ENCODE results near the gene FRS2.

The FRS2 gene

DNA sequence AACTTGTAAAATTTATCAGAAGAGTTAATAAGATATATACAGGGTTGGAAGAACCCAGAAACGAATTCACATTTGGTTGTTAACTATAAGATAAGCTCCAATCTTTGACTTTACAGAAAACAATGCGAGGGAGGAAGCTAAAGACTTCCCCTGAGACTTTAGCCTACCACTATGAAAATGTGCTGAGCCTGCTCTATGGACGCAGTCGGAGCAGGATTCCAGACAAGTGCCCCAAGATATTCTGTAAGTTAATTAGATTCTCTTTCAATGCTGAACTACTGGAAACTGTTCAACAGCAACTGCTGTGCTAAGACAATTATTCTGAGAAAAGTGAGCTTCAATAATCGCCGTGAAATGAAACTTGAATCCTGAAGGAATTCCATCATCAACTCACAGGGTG is 148.9 kb downstream of the FRS2 start:
- TF ChIP-seq, protein P1, sequence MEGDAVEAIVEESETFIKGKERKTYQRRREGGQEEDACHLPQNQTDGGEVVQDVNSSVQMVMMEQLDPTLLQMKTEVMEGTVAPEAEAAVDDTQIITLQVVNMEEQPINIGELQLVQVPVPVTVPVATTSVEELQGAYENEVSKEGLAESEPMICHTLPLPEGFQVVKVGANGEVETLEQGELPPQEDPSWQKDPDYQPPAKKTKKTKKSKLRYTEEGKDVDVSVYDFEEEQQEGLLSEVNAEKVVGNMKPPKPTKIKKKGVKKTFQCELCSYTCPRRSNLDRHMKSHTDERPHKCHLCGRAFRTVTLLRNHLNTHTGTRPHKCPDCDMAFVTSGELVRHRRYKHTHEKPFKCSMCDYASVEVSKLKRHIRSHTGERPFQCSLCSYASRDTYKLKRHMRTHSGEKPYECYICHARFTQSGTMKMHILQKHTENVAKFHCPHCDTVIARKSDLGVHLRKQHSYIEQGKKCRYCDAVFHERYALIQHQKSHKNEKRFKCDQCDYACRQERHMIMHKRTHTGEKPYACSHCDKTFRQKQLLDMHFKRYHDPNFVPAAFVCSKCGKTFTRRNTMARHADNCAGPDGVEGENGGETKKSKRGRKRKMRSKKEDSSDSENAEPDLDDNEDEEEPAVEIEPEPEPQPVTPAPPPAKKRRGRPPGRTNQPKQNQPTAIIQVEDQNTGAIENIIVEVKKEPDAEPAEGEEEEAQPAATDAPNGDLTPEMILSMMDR (conservative IDR thresholded peaks at IDR 0.05; ENCODE audit: low read depth) = no peak
- CTCF ChIA-PET = interaction anchor here (1.1 to 1.3 kb wide), 2 partner anchors 10 to 18 kb away, joined by 3 to 5 read pairs; no protein-coding TSS in a partner anchor
- no peak for DNase-seq (ENCODE audit: low spot score)
- POLR2A ChIA-PET (ENCODE audit: low non-redundant PET) = no interaction called here
- H3K27ac ChIP-seq = no peak overlapping the region

DNA sequence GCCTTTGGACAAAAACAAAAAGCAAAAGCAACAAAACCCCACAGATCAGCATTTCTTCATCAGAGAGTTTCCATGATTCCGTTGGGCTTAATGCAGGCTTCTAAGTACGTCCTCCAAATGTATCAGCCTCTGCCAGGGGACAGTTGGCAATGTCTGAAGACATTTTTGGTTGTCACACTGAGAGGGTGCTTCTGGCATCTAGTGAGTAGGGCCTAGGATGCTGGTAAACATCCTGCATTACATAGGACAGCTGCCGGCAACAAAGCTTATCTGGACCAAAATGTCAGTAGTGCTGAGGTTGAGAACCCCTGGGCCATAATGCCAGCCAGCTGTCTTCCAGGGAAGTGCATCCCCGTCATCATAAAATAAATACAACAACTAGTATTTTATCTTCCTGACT is 149.9 kb downstream of the FRS2 start:
- ChIA-PET CTCF (interaction anchor here (0.6 kb wide), 1 partner anchor 80 kb away, joined by 3 read pairs; no protein-coding TSS in a partner anchor), POLR2A (ENCODE audit: low non-redundant PET) (no interaction called here)
- H3K27ac ChIP-seq = no peak overlapping the region
- DNase-seq (ENCODE audit: low spot score) = no peak
- TF ChIP-seq, protein P1 (conservative IDR thresholded peaks at IDR 0.05; ENCODE audit: low read depth) = no peak

DNA sequence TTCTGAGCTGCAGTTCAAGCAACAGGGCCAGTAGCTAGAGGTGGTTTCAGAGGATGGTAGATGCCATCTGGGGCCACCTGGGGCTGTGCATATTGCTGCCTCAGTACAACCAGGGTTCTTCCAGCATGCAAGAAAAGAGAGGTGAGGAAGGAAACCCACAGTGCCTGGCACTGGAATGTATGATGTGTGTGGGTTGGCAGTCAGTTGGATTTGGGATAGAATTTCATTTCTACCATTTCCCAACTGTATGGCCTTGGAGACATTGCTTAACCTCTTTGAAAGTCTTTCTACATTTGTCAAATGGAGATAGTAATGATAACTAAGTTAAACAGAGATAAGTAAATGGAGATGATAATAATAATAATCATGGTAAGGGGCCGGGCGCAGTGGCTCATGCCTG is 150.7 kb downstream of the FRS2 start:
- ChIA-PET POLR2A (ENCODE audit: low non-redundant PET) (no interaction called here), CTCF (no interaction called here)
- H3K27ac ChIP-seq = no peak overlapping the region
- DNase-seq (ENCODE audit: low spot score) = no peak
- TF ChIP-seq, protein P1 (conservative IDR thresholded peaks at IDR 0.05; ENCODE audit: low read depth) = no peak

DNA sequence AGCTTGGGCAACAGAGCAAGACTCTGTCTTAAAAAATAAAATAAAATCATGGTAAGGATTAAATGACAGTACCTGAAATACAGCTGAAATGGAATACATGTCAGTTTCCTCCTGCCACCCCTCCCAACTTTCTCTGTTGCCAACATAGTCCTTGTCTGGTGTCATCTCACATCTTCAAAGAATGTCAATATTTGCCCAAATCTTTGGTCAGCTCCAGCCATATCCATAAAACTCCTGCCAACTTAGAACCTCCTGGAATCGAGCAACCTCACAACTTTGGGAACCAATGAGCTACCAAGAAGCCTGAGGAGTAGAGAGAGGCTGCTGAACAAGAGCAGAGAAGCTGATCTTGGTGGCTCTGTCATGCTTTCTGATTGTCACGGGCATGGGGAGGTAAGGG is 151.4 kb downstream of the FRS2 start:
- ChIA-PET POLR2A (ENCODE audit: low non-redundant PET) (no interaction called here), CTCF (interaction anchor here (0.6 kb wide), 1 partner anchor 11 kb away, joined by 4 read pairs; no protein-coding TSS in a partner anchor)
- no peak overlapping the region for H3K27ac ChIP-seq
- TF ChIP-seq, protein P1 (conservative IDR thresholded peaks at IDR 0.05; ENCODE audit: low read depth) = no peak
- no peak for DNase-seq (ENCODE audit: low spot score)

DNA sequence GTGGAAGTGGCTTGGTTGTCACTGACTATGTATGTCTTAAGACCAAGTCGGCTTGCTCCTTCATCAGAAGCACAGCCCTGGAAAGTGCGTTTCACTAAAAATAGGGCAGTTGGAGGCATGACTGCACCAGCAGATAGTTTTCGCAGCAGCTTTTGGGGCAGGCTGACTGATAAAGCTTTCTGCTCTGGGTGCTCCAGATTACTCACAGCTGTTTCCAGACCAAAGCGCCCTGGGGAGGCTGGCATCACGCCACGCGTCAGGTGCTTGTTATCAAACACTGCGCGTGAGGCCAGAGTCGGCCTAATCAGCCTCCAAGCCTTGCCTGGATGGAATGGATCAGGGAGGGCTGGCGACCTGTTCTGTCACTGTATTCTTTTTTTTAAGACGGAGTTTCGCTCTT is 153.8 kb downstream of the FRS2 start:
- ChIA-PET CTCF (interaction anchor here (0.8 kb wide), 1 partner anchor 146 kb away, joined by 3 read pairs; no protein-coding TSS in a partner anchor), POLR2A (ENCODE audit: low non-redundant PET) (no interaction called here)
- TF ChIP-seq, protein P1 (conservative IDR thresholded peaks at IDR 0.05; ENCODE audit: low read depth) = no peak
- no peak for DNase-seq (ENCODE audit: low spot score)
- H3K27ac ChIP-seq = no peak overlapping the region

DNA sequence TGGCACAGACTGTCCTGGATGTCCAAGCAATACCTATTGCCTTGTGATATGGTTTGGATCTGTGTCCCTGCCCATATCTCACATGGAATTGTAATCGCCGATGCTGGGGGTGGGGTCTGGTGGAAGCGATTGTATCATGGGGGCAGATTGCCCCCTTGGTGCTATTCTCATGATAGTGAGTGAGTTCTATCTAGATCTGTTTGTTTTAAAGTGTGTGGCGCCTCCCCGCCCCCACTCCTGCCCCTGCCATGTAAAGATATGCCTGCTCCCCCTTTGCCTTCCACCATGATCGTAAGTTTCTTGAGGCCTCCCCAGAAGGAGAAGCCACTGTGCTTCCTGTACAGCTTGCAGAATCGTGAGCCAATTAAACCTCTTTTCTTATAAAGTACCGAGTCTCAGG is 157.3 kb downstream of the FRS2 start:
- POLR2A ChIA-PET (ENCODE audit: low non-redundant PET) = no interaction called here
- no peak overlapping the region for H3K27ac ChIP-seq
- DNase-seq (ENCODE audit: low spot score) = no peak
- TF ChIP-seq, protein P1 (conservative IDR thresholded peaks at IDR 0.05; ENCODE audit: low read depth) = no peak
- CTCF ChIA-PET = no interaction called here

All from RWPE1 (cell line).